ENCODE results near the gene MAP3K5. TPM values are rescaled to one million over a fixed set of nuclear protein-coding genes. Genes with fewer than 3 reads are reported as not detected.
A peak's percentile ranks its signal among the peaks of the same experiment; 100 is the strongest.

MAP3K5 gene
- total RNA-seq, 1 donor from 2014 or later: 0.02 TPM

DNA sequence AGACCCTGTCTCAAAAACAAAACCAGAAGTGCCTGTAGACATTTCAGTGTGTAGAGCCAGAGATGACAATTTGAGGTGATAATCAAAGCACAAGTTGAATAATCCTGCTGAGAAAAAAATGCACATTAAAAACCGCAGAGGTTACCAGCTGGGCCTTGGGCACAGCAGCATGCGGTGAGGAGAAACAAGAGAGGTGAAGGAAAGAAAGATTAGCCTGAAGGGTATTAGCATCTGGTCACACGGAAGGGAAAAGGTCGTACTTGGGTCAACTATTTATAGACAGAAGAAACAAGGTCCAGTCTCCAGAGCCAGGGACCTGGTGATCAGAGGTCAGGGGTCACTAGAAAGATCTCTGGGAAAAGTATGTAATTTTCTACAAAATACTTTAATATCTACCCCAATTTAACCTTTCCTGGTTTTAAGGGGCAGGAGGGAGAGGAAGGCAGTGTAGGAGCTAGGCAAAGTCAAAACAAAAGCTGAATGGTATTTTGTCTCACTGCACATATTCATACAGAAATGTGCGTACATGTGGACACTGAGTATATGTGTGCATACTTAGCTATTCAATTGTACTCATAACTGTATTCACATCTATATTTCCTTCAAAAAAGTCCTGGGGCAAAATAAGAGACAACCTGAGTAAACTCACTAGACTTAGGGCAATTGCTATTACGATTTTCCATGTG, 252.2 kb downstream of the MAP3K5 start:
- peaks cover 40% of the 10 kb centered on the region for H3K4me1 Mint-ChIP-seq
- H3K27me3 ChIP-seq: no peaks in the 10 kb centered on the region
- peak overlapping the region; percentile 70 for H3K27ac Mint-ChIP-seq
- H3K9ac ChIP-seq: no peak overlapping the region
- H3K4me2 ChIP-seq: peak overlapping the region; percentile 43
- H3K79me2 ChIP-seq (ENCODE audit: low read depth): peaks cover 10% of the 10 kb centered on the region
- no peaks in the 10 kb centered on the region for H3K36me3 ChIP-seq
- peaks cover 2% of the 10 kb centered on the region for H3K9me3 Mint-ChIP-seq
- H3K4me3 ChIP-seq: no peak overlapping the region
- DNase-seq (ENCODE audit: low spot score): peak; percentile 46
- peaks cover 3% of the 10 kb centered on the region for H3F3A ChIP-seq (ENCODE audit: low read depth)
- peaks cover 10% of the 10 kb centered on the region for H3K27me3 Mint-ChIP-seq (ENCODE audit: insufficient read depth, low read depth)
- no peaks in the 10 kb centered on the region for H3K36me3 Mint-ChIP-seq
- H4K20me1 ChIP-seq (ENCODE audit: low read depth): peaks cover 8% of the 10 kb centered on the region
- H3K9me3 ChIP-seq (ENCODE audit: low read depth): no peaks in the 10 kb centered on the region
- TF ChIP-seq EZH2phosphoT487 (IDR thresholded peaks at IDR 0.05) (no peak), EZH2 (IDR thresholded peaks at IDR 0.05) (no peak)
- TF ChIP-seq, protein P1, sequence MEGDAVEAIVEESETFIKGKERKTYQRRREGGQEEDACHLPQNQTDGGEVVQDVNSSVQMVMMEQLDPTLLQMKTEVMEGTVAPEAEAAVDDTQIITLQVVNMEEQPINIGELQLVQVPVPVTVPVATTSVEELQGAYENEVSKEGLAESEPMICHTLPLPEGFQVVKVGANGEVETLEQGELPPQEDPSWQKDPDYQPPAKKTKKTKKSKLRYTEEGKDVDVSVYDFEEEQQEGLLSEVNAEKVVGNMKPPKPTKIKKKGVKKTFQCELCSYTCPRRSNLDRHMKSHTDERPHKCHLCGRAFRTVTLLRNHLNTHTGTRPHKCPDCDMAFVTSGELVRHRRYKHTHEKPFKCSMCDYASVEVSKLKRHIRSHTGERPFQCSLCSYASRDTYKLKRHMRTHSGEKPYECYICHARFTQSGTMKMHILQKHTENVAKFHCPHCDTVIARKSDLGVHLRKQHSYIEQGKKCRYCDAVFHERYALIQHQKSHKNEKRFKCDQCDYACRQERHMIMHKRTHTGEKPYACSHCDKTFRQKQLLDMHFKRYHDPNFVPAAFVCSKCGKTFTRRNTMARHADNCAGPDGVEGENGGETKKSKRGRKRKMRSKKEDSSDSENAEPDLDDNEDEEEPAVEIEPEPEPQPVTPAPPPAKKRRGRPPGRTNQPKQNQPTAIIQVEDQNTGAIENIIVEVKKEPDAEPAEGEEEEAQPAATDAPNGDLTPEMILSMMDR (IDR thresholded peaks at IDR 0.05): no peak
- peaks cover 12% of the 10 kb centered on the region for H3K4me1 ChIP-seq
- no peak overlapping the region for H2AFZ ChIP-seq (replicated peaks)
- no peak overlapping the region for H3K4me3 Mint-ChIP-seq
- no peak overlapping the region for H3K27ac ChIP-seq

DNA sequence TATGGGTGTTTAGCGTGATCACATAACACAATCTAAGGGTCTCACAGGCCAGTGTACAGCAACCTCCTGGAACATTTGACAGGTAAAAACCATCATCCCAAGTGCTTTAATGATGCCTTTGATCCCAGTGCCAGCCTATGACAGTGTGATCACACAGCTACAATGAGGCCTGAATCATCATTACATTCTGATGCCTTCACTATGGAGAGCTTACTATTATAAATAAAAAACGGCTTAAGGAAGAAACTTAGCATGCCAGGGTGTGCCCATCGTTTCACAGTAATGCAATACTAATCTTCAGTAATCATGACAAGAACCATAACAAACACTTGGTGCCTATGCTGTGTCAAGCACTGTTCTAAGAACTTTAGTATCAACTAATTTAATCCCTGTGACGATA, 253.4 kb downstream of the MAP3K5 start:
- DNase-seq (ENCODE audit: low spot score): no peak
- Histone ChIP-seq H4K20me1 (ENCODE audit: low read depth) (peaks cover 8% of the 10 kb centered on the region), H3K9me3 (ENCODE audit: low read depth) (no peaks in the 10 kb centered on the region), H3F3A (ENCODE audit: low read depth) (peaks cover 8% of the 10 kb centered on the region), H2AFZ (replicated peaks) (no peak overlapping the region), H3K4me2 (no peak overlapping the region), H3K27ac (no peak overlapping the region), H3K4me3 (no peak overlapping the region), H3K4me1 (peaks cover 22% of the 10 kb centered on the region), H3K9ac (no peak overlapping the region), H3K79me2 (ENCODE audit: low read depth) (peaks cover 10% of the 10 kb centered on the region), H3K36me3 (no peaks in the 10 kb centered on the region), H3K27me3 (no peaks in the 10 kb centered on the region)
- Mint-ChIP-seq H3K9me3 (peaks cover 2% of the 10 kb centered on the region), H3K4me3 (no peak overlapping the region), H3K27me3 (ENCODE audit: insufficient read depth, low read depth) (peaks cover 6% of the 10 kb centered on the region), H3K4me1 (peaks cover 44% of the 10 kb centered on the region), H3K36me3 (no peaks in the 10 kb centered on the region), H3K27ac (no peak overlapping the region)
- TF ChIP-seq EZH2phosphoT487 (IDR thresholded peaks at IDR 0.05) (no peak), EZH2 (IDR thresholded peaks at IDR 0.05) (no peak)
- TF ChIP-seq, protein P1 (IDR thresholded peaks at IDR 0.05): no peak

DNA sequence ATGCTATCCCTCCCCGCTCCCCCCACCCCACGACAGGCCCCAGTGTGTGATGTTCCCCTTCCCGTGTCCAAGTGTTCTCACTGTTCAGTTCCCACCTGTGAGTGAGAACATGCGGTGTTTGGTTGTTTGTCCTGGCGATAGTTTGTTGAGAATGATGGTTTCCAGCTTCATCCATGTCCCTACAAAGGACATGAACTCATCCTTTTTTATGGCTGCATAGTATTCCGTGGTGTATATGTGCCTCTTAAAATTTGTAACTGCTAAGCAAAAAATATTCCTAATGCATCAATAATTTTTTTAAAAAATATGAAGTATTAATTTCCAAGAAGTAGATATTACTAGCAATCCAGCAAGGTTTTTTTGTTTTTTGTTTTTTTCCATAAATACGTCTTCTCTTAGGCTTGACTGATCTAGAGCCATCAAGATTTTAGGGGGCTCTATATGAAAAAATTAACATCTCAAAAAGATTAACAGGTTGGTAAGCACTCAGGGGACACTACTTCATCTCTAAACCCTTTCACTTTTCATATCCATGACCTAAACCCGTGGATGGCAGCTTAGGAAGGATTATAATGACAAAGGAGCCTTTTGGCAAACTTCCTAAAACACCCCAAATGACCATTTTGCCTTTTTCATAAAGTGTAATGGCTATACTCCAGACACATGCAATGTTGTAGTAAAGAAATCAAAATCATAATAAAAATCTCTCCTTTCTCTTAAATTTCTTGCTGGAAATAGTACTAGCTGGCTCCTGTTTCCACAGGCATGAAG, 256.2 kb downstream of the MAP3K5 start:
- H3K4me1 Mint-ChIP-seq: peaks cover 52% of the 10 kb centered on the region
- no peak overlapping the region for H2AFZ ChIP-seq (replicated peaks)
- H3K79me2 ChIP-seq (ENCODE audit: low read depth): peaks cover 10% of the 10 kb centered on the region
- peaks cover 4% of the 10 kb centered on the region for H3K27me3 Mint-ChIP-seq (ENCODE audit: insufficient read depth, low read depth)
- no peak overlapping the region for H3K4me3 Mint-ChIP-seq
- H3K27ac Mint-ChIP-seq: no peak overlapping the region
- H3F3A ChIP-seq (ENCODE audit: low read depth): peaks cover 8% of the 10 kb centered on the region
- H3K27ac ChIP-seq: no peak overlapping the region
- no peaks in the 10 kb centered on the region for H3K36me3 Mint-ChIP-seq
- peaks cover 2% of the 10 kb centered on the region for H3K9me3 Mint-ChIP-seq
- no peak overlapping the region for H3K4me3 ChIP-seq
- H3K4me1 ChIP-seq: peaks cover 26% of the 10 kb centered on the region
- no peak for TF ChIP-seq EZH2 (IDR thresholded peaks at IDR 0.05)
- TF ChIP-seq EZH2phosphoT487 (IDR thresholded peaks at IDR 0.05): no peak
- TF ChIP-seq, protein P1 (IDR thresholded peaks at IDR 0.05): no peak
- no peaks in the 10 kb centered on the region for H3K36me3 ChIP-seq
- H4K20me1 ChIP-seq (ENCODE audit: low read depth): peaks cover 8% of the 10 kb centered on the region
- H3K4me2 ChIP-seq: no peak overlapping the region
- no peaks in the 10 kb centered on the region for H3K9me3 ChIP-seq (ENCODE audit: low read depth)
- H3K9ac ChIP-seq: no peak overlapping the region
- no peak for DNase-seq (ENCODE audit: low spot score)
- no peaks in the 10 kb centered on the region for H3K27me3 ChIP-seq
